ENCODE measurements around the gene S1PR1.

The S1PR1 gene

GRCh38 chr1:101282314-101283038 is 45.7 kb downstream of the S1PR1 start:
- DNase-seq (no peak), ATAC-seq (replicated peaks) (no peak)
- Mint-ChIP-seq H3K27me3 (no peaks in the 10 kb centered on the region), H3K36me3 (ENCODE audit: insufficient read depth) (peaks cover 10% of the 10 kb centered on the region), H3K27ac (peak overlapping the region; percentile 93 to 97), H3K9me3 (no peaks in the 10 kb centered on the region), H3K4me3 (peak overlapping the region; percentile 58 to 62), H3K4me1 (ENCODE audit: low read depth in 2 of 2) (peaks cover 78 to 91% of the 10 kb centered on the region in 2 donors)

- Mint-ChIP-seq H3K27me3 (no peaks in the 10 kb centered on the region), H3K27ac (peak overlapping the region; percentile 93 to 97), H3K4me1 (ENCODE audit: low read depth in 2 of 2) (peaks cover 74 to 88% of the 10 kb centered on the region in 2 donors), H3K36me3 (ENCODE audit: insufficient read depth) (peaks cover 10% of the 10 kb centered on the region), H3K4me3 (peak overlapping the region; percentile 67 to 82), H3K9me3 (no peaks in the 10 kb centered on the region)
- ATAC-seq (replicated peaks): no peak
- no peak for DNase-seq
Measured at GRCh38 chr1:101283443-101283842, 46.6 kb downstream of the S1PR1 start.

GRCh38 chr1:101284021-101284420 is 47.2 kb downstream of the S1PR1 start:
- peak overlapping the region; percentile 93 to 97 for H3K27ac Mint-ChIP-seq
- peak overlapping the region; percentile 67 to 82 for H3K4me3 Mint-ChIP-seq
- H3K36me3 Mint-ChIP-seq (ENCODE audit: insufficient read depth): peaks cover 10% of the 10 kb centered on the region
- peak; percentile 39 to 53 (median 42) for DNase-seq
- no peaks in the 10 kb centered on the region for H3K27me3 Mint-ChIP-seq
- H3K4me1 Mint-ChIP-seq (ENCODE audit: low read depth in 2 of 2): peaks cover 74 to 88% of the 10 kb centered on the region in 2 donors
- peak; percentile 78 for ATAC-seq (replicated peaks)
- no peaks in the 10 kb centered on the region for H3K9me3 Mint-ChIP-seq

GRCh38 chr1:101284622-101285218 is 47.9 kb downstream of the S1PR1 start:
- no peak for ATAC-seq (replicated peaks)
- peak overlapping the region; percentile 67 to 82 for H3K4me3 Mint-ChIP-seq
- peaks cover 10% of the 10 kb centered on the region for H3K36me3 Mint-ChIP-seq (ENCODE audit: insufficient read depth)
- H3K4me1 Mint-ChIP-seq (ENCODE audit: low read depth in 2 of 2): peaks cover 69 to 81% of the 10 kb centered on the region in 2 donors
- H3K27ac Mint-ChIP-seq: peak overlapping the region; percentile 93 to 97
- H3K9me3 Mint-ChIP-seq: no peaks in the 10 kb centered on the region
- no peak for DNase-seq
- no peaks in the 10 kb centered on the region for H3K27me3 Mint-ChIP-seq

GRCh38 chr1:101285922-101286570 is 49.2 kb downstream of the S1PR1 start:
- Mint-ChIP-seq H3K9me3 (no peaks in the 10 kb centered on the region), H3K27me3 (no peaks in the 10 kb centered on the region), H3K27ac (peak overlapping the region; percentile 93 to 97), H3K4me1 (ENCODE audit: low read depth in 2 of 2) (peaks cover 65 to 76% of the 10 kb centered on the region in 2 donors), H3K36me3 (ENCODE audit: insufficient read depth) (peaks cover 10% of the 10 kb centered on the region), H3K4me3 (peak overlapping the region; percentile 17 to 21)
- no peak for DNase-seq
- ATAC-seq (replicated peaks): peak; percentile 15

GRCh38 chr1:101288491-101288944 is 51.7 kb downstream of the S1PR1 start:
- Mint-ChIP-seq H3K36me3 (ENCODE audit: insufficient read depth) (peaks cover 6% of the 10 kb centered on the region), H3K9me3 (no peaks in the 10 kb centered on the region), H3K4me3 (peak overlapping the region in 1 of 2 donors; percentile 13), H3K4me1 (ENCODE audit: low read depth in 2 of 2) (peaks cover 55 to 67% of the 10 kb centered on the region in 2 donors), H3K27me3 (no peaks in the 10 kb centered on the region), H3K27ac (peak overlapping the region; percentile 75 to 77)
- DNase-seq (peak; percentile 63 to 67 (median 63)), ATAC-seq (replicated peaks) (peak; percentile 58)

- Mint-ChIP-seq H3K9me3 (no peaks in the 10 kb centered on the region), H3K36me3 (ENCODE audit: insufficient read depth) (peaks cover 4% of the 10 kb centered on the region), H3K27me3 (no peaks in the 10 kb centered on the region), H3K4me3 (peak overlapping the region in 1 of 2 donors; percentile 1), H3K27ac (peak overlapping the region; percentile 64 to 66), H3K4me1 (ENCODE audit: low read depth in 2 of 2) (peaks cover 51 to 55% of the 10 kb centered on the region in 2 donors)
- no peak for ATAC-seq (replicated peaks)
- no peak for DNase-seq
Measured at GRCh38 chr1:101290119-101290921, 53.5 kb downstream of the S1PR1 start.
